A549 (cell line): ENCODE results near the gene ATP5ME.

Experiments
- BHLHE40 ChIP-seq: IDR thresholded peaks from 2 replicates; pipeline ENCODE4 v1.6.1; 2012; ENCODE audit warnings: low read depth, low read length, inconsistent platforms
- CEBPB ChIP-seq, 2 experiments: fragments of >200 bp in 1 of 2; sonication (Bioruptor Twin) in 1 of 2; formaldehyde crosslinking in 1 of 2; IDR thresholded peaks; 2 replicates each; pipeline ENCODE4 v1.6.1; 2012 to 2016
- CTCF ChIP-seq: fragments of >200 bp; sonication (Bioruptor Twin); formaldehyde crosslinking; IDR thresholded peaks from 3 replicates; pipeline ENCODE4 v1.5.1; 2016
- EP300 ChIP-seq, 2 experiments: fragments of >200 bp; sonication (Bioruptor Twin); formaldehyde crosslinking; IDR thresholded peaks; 2 replicates in 1 of 2; 3 replicates in 1 of 2; pipeline ENCODE4 v1.6.1; 2016 to 2017
- FOSL2 ChIP-seq, 2 experiments: fragments of 450-650 bp in 1 of 2; fragments of >200 bp in 1 of 2; sonication (Bioruptor Twin) in 1 of 2; formaldehyde crosslinking; IDR thresholded peaks; 2 replicates each; pipeline versions ENCODE4 v1.5.0 to v1.6.1; 2016 to 2020; ENCODE audit warnings: mild to moderate bottlenecking in 1 of 2, moderate library complexity in 1 of 2
- JUNB ChIP-seq: fragments of >200 bp; sonication (Bioruptor Twin); formaldehyde crosslinking; IDR thresholded peaks from 2 replicates; pipeline ENCODE4 v1.6.1; 2016
- KDM5A ChIP-seq: fragments of 200-600 bp; sonication (generic); IDR thresholded peaks from 2 replicates; pipeline ENCODE4 v1.6.1; 2016; ENCODE audit warnings: antibody characterized with exemption, mild to moderate bottlenecking
- MAX ChIP-seq: IDR thresholded peaks from 2 replicates; pipeline ENCODE4 v1.6.1; 2012
- MAZ ChIP-seq: fragments of 150-350 bp; IDR thresholded peaks from 2 replicates; pipeline ENCODE4 v1.6.1; 2014; ENCODE audit warnings: antibody characterized with exemption, low read depth, low read length, borderline replicate concordance
- PHF8 ChIP-seq: fragments of 200-600 bp; sonication (generic); IDR thresholded peaks from 2 replicates; pipeline ENCODE4 v1.6.1; 2016; ENCODE audit warnings: low read depth, mild to moderate bottlenecking, antibody characterized with exemption, moderate library complexity, borderline replicate concordance
- POLR2A ChIP-seq: IDR thresholded peaks from 2 replicates; pipeline ENCODE4 v1.6.1; 2012; ENCODE audit warnings: mild to moderate bottlenecking, low read length
- RAD21 ChIP-seq, 2 experiments: fragments of >200 bp in 1 of 2; sonication (Bioruptor Twin) in 1 of 2; formaldehyde crosslinking in 1 of 2; IDR thresholded peaks in 1 of 2; conservative IDR thresholded peaks in 1 of 2; 2 replicates in 1 of 2; 3 replicates in 1 of 2; pipeline ENCODE4 v1.6.1; 2012 to 2018; ENCODE audit warnings: inconsistent platforms in 1 of 2
- USF2 ChIP-seq: fragments of 450-650 bp; IDR thresholded peaks from 2 replicates; pipeline ENCODE4 v1.6.1; 2014; ENCODE audit warnings: antibody characterized with exemption

GRCh38 chr4:665381-665750 lies 8.7 kb downstream of the ATP5ME start:
- TF ChIP-seq CTCF (no peak), POLR2A (no peak), RAD21 (conservative IDR thresholded peaks at IDR 0.05 in 1 of 2, IDR thresholded peaks at IDR 0.05 in 1 of 2) (no peak), JUNB (no peak), BHLHE40 (no peak), MAZ (no peak), PHF8 (no peak), KDM5A (no peak), FOSL2 (IDR thresholded peaks at IDR 0.05) (no peak), FOSL2 (CRISPR knock-in tag; IDR thresholded peaks at IDR 0.05) (no peak), USF2 (no peak), MAX (no peak), EP300 (IDR thresholded peaks at IDR 0.05) (no peak), CEBPB (IDR thresholded peaks at IDR 0.05) (no peak)
